Spleen (tissue), 7 donors: ENCODE data around the gene PTGR1.

Experiments
- POLR2A ChIP-seq, 3 donors: fragments of 450-650 bp; IDR thresholded peaks; one replicate each; pipeline ENCODE4 v1.5.1; 2017; ENCODE audit warnings: antibody characterized with exemption in 3 of 3, mild to moderate bottlenecking in 1 of 3
- POLR2AphosphoS5 ChIP-seq, 3 donors: sonication (generic); formaldehyde crosslinking; IDR thresholded peaks; one replicate each; pipeline ENCODE4 v1.5.1; 2017; ENCODE audit warnings: antibody characterized with exemption in 3 of 3
- TF ChIP-seq, protein P1 (sequence below), 11 experiments: fragments of 200-600 bp in 7 of 11; fragments of 450-650 bp in 4 of 11; sonication (generic) in 4 of 11; IDR thresholded peaks in 8 of 11; conservative IDR thresholded peaks in 3 of 11; 1 replicate in 7 of 11; 2 replicates in 4 of 11; pipeline versions ENCODE4 v1.4.0 to v1.8.0; 2016 to 2021; ENCODE audit warnings: antibody characterized with exemption in 11 of 11, inconsistent platforms in 4 of 11, mild to moderate bottlenecking in 1 of 11
- donor health status: DM: no; HTN: no; CAD: no; lungs with moderate emphysema.
- donor health status: DM: no; HTN: no; CAD: no.
- donor health status: DM: no; HTN: no; CAD: no.

DNA sequence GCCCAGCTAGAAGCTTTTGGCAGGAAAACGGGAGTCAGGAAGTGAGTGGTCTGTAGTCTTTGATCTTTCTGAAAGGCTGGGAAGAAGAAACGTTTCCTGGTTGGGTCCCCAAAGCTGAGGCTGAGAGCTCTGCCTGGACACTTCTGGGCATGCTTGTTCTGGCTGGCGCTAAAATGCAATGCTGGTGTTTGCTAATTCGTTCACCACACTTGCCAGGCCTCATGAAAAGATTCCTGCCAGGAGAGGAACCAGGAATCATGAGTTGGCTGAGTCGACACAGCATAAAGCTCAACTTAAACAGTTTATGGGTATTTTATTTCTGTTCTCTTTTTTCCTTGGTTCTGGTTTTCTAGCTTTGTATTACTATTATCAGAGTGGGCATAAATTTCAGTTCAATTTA is 10.7 kb upstream of the PTGR1 start:
- TF ChIP-seq, protein P1, sequence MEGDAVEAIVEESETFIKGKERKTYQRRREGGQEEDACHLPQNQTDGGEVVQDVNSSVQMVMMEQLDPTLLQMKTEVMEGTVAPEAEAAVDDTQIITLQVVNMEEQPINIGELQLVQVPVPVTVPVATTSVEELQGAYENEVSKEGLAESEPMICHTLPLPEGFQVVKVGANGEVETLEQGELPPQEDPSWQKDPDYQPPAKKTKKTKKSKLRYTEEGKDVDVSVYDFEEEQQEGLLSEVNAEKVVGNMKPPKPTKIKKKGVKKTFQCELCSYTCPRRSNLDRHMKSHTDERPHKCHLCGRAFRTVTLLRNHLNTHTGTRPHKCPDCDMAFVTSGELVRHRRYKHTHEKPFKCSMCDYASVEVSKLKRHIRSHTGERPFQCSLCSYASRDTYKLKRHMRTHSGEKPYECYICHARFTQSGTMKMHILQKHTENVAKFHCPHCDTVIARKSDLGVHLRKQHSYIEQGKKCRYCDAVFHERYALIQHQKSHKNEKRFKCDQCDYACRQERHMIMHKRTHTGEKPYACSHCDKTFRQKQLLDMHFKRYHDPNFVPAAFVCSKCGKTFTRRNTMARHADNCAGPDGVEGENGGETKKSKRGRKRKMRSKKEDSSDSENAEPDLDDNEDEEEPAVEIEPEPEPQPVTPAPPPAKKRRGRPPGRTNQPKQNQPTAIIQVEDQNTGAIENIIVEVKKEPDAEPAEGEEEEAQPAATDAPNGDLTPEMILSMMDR (IDR thresholded peaks at IDR 0.05 in 8 of 11, conservative IDR thresholded peaks at IDR 0.05 in 3 of 11): no peak
- TF ChIP-seq POLR2A (IDR thresholded peaks at IDR 0.05): no peak
- TF ChIP-seq POLR2AphosphoS5 (IDR thresholded peaks at IDR 0.05): no peak
